Stimulated activated CD4-positive, alpha-beta T cell treated with anti-CD3 and anti-CD28 coated beads, TNF-alpha, amount 100 ng/mL, for 48 hours (primary cell): Measurements from ENCODE around the gene ASPSCR1.
"Not testable (repeated sequence)": the region's sequence is repeated elsewhere in the genome, so short reads cannot be mapped to it uniquely, and the experiment has no call there.

Experiments
- DNase-seq, 3 donors: peaks; one replicate each; pipeline ENCODE4 v3.0.0-alpha.2; 2020; ENCODE audit warnings: low read depth in 3 of 3

Gene ASPSCR1

DNA sequence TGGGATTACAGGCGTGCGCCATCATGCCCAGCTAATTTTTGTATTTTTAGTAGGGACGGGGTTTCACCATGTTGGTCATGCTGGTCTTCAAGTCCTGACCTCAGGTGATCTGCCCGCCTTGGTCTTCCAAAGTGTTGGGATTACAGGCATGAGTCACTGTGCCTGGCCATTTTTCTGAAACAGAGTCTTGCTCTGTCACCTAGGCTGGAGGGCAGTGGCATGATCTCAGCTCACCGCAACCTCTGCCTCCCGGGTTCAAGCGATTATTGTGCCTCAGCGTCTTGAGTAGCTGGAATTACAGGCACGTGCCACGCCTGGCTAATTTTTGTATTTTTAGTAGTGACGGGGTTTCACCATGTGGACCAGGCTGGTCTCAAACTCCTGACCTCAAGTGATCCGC, 4.1 kb downstream of the ASPSCR1 start:
- not testable (repeated sequence) for DNase-seq

DNA sequence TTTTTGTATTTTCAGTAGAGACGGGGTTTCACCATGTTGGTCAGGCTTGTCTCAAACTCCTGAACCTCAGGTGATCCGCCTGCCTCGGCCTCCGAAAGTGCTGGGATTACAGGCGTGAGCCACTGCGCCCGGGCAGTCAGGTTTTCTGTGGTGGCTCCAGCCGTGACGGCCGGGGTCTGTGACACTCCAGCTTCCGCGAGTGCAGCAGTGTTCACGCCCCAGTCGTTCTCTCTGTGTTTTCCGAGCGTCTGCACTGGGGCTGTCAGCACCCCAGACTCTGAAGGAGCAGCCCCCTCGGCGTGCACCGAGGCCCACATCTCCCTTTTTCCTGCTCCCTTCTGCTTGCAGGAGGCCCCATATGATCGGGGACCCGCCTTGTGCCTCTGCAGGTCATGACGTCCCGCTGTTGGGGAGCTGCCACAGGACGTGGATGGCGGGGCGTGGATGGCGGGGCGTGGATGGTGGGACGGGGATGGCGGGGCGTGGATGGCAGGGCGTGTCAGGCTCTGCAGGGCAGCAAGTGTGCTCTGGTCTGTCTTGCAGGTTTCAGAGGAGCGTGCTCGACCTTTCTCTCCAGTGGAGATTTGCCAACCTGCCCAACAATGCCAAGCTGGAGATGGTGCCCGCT, 5.7 kb downstream of the ASPSCR1 start:
- no peak for DNase-seq

DNA sequence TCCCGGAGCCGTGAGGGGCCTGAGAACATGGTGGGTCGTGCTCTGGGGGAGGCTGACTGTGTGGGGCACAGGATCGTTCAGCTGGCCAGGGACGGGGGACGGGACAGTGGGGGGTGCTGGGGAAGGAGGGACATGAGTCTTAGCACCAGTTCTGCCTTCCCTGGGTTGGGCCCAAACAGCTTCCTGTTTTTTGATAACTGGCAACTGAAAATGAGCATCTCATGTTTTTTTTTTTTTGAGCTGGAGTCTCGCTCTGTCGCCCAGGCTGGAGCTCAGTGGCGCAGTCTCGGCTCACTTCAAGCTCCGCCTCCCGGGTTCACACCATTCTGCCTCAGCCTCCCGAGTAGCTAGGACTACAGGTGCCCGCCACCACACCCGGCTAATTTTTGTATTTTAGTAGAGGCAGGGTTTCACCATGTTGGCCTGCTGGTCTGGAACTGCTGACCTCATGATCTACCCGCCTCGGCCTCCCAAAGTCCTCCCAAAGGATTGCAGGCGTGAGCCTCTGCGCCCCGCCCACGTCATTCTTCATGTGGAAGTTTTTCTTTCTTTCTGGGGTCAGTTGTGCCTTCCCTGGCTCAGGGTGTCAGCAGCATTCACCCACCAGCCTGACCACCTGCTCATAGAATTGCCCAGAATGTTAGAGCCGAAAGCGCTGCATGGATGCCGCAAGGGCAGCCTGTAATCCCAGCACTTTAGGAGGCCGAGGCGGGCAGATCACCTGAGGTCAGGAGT, 6.4 kb downstream of the ASPSCR1 start:
- no peak for DNase-seq

DNA sequence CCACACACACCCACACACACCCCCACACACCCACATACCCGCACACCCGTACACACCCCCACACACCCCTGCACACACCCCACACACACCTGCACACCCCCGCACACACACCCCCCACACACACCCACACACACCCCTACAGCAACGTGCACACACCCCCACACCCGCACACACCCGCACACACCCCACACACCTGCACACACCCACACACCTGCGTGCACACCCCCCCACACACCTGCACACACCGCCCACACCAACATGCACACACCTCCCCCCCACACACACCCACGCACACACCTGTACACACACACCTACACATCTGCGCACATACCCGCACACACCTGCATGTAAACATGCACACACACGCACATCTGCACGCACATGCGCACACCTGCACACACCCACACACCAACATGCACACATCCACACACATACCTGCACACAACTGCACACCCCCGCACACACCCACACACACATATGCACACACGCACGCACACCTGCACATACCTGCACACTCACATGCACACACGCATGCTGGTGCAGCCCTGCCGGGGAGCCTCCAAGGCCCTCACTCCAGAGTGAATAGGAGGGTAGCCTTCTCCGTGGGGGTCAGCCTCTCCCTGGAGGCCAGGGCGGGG, 7.5 kb downstream of the ASPSCR1 start:
- no peak for DNase-seq

DNA sequence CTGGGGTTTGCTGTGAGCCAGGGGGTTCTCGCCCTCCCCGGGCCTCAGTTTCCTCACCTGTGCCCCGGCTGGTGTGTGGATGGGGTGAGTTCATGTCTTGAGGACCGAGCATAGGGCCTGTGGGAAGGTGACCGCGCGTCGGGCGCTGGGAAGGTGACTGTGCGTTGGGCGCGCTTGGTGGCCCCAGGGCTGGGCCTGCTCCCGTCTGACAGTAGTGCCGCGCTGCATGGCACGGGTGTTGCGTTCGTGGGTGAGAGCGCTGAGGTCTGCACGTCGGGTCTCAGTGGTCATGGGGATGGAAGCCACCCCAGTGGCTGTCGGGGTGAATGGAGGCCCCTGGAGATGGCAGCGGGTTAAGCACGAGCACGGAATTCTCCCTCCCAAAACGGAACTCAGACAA, 9.2 kb downstream of the ASPSCR1 start:
- no peak for DNase-seq

DNA sequence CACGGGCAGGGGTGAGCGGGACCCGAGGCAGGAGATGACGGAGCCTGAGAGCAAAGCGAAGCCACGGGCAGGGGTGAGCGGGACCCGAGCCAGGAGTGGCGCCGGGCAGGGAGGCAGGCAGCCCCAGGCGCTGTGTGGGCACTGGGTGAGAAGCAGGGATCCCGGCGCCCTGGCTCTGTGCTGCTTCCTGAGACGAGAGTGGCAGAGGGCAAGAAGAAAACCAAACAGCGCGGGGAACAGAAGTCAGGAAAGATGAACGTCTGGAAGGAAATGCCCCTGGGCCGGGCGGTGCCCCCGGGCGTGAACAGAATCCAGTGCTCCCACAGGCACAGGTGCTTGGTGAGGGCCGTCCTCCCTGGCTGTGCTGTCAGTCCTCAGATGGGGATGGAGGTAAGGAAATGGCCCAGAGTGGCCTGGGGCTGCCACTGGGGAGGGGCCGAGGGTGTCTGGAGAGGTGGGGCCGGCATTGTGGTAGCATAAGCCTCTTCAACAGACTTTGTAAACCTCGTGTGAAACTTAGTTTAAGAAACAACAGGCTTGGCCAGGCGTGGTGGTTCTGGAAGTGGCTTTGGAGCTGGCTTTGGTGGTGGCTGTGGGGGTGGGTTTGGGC, 9.8 kb downstream of the ASPSCR1 start:
- no peak for DNase-seq

DNA sequence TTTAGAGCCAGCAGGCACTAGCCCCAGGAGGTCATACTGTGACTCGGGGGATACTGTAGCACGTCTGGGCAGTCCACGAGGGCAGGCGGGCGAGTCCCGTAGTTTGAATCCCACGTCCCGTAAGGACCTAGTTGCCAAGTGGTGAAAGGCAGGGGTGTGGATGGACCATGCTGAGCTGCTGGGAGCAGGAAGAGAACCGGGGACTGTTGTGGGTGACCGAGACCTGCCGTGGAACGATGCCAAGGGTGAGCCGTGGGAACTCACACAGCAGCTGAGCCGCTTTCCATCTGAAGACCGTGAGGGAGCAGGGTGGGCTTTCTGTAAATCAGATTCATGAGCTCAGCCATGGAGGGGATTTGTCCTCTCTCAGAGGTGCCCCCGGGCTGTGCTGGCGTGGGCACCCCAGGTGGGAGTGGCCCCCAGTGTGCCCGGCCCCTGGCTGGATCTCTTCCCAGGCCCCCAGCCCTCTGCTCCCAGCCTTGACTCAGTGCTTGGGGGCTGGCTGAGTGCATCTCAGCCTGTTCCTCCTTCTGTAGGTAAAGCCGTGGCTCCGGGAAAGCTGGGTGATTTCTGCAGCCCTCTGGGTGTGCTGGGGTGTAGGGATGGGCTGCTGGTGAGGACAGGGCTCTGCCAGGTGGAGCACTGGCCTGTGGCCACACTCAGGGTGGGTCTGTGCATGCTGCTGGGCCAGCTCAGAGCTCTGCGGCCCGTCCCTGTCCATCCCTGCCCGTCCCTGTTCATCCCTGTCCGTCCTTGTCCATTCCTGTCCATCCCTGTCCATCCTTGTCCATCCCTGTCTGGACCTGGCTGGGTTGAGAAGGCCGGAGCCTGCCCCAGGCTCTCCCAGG, 13.6 kb downstream of the ASPSCR1 start:
- DNase-seq: no peak

DNA sequence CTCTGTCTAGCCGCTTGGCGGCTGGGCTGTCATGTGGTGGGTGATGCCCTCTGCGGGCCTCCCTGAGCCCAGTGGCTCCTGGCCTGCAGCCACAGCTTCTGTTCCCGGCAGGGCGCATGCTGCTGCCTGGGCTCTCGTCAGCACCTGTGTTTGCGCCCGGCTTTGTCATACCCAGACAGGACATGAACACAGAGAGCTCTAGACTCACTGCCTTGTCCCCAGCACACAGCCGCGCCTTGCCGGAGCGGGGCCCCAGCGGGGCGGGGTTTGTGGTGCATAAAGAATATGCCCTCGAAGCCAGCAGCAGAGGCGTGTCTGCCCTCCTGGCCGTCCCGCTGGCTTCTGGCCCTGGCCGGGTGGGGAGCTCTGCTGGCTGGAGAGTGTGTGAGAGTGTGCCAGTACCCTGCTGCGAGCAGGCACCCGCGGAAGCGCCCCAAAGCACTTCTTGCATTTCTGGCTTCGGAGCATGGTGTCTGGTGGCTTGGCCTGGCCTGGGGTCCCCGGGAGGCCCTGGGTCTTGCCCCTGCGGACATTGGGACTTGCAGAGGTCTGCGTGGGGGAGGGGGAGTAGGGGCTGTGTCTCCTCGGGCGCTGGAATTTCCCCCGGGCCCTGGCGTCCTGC, 14.4 kb downstream of the ASPSCR1 start:
- no peak for DNase-seq

DNA sequence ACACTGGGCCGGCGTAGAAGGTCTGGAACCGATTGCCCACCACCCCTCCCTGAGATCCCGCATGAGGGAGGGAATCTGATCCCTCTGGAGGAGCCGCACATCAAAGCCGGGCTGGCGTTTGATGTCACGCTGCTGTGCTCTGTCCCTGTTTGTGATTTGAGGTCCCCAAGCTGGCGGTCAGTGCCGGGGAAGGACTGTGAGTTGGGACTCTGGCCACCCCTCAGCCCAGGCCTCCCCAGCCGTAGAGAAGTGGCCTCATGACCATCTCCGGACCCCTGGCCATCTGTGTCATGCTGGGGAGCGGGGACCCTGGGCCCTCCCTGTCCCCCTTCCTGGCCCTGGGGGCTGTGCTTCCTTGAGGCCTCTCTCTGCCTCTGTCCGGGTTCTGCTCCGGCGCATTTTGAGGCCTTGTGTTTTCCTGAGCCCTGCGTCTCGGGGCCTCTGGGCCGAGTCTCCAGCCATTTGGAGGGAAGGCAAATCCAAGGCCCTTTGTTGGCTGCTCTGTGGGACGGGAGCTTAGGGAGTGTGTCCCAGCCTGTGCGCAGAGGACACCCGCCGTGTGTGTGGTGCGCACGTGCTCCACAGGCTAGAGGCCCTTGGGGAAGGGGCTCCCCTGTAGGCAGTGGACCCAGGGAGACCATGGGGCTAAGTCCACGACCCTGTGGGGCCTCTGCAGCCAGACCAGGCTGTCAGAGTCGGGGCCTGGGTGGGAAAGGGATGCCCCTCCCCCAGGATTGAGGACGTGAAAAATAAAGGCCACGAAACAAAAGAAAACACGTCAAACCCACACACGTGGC, 15.1 kb downstream of the ASPSCR1 start:
- no peak for DNase-seq

DNA sequence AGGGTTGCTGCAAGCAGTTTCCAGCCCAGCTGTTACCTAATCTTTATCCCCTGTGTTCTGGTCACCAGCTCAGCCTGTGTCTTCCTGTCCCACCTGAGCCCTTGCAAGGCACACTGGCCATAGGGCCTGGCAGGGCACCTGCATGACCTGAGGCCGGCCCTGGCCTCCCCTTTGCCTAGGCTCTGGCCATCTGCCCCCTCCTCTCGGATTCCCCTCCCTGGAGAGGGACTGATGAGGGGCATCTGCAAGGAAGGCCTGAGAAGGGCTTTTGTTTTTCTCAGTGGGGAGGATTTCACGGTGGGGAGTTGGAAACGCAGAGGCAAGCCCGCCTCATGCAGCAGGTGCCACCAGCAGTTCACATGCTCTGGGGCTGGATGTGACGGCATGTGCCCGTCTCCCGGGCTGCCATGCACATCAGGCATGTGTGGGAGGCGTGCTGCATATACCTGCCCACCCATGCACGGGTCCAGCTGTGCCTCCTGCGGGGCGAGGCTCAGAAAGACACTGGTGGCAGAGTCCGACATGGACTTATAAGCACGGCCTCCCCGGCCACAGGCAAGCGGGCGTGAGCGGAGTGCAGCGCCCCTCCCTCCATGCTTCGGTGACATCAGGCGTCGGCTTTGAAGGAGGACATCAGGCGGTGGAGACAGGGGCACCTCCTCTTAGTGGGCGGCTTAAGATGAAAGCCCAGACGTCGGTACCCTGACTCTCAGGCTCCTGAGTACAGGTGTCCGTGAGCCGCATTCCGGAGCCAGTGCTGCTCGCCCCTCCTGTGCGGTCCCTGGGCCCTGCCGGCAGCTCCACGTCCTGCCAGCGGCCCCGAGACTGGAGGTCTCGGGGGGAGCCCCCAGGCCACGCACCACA, 16.5 kb downstream of the ASPSCR1 start:
- DNase-seq: no peak

DNA sequence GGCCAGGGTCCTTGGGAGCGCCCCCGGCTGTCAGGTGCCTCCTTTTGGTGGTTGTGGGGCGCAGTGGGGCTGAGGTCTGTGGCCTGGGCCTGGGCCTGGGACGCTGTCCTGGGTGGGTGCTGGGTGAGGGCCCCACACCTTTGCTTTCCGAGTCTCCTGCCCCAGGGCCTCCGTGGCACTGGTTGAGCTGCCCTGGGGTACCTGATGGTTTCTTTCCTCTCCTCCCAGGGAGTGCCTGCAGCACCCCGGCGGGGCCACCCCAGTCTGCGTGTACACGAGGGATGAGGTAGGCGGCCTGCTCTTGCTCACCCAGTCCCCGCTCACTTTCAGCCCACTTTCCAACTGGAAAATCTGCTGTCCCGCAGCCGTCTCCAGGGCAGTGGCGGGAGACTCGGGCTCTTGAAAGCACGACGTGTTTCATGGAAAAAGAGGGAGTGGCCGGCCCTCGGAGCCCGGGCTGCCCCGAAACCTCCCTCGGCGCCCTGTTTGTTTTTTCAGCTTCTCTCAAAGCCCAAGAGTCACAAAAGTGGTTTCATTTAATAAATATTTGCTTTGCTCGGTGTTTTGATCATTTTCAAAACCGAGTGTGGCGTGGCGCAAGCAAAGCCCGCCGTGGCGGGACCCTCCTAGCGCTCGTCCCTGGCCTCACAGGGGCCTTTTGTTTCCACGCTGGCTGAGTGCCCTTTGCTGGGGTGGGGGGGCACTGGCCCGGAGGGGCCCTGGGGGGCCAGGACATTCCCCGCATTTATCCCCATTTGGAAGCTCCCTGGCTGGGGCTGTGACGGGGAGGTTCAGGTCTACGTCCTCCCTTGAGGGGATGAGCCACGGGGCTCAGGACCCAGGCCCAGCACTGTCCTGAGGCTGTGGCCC, 17.4 kb downstream of the ASPSCR1 start:
- DNase-seq: no peak

DNA sequence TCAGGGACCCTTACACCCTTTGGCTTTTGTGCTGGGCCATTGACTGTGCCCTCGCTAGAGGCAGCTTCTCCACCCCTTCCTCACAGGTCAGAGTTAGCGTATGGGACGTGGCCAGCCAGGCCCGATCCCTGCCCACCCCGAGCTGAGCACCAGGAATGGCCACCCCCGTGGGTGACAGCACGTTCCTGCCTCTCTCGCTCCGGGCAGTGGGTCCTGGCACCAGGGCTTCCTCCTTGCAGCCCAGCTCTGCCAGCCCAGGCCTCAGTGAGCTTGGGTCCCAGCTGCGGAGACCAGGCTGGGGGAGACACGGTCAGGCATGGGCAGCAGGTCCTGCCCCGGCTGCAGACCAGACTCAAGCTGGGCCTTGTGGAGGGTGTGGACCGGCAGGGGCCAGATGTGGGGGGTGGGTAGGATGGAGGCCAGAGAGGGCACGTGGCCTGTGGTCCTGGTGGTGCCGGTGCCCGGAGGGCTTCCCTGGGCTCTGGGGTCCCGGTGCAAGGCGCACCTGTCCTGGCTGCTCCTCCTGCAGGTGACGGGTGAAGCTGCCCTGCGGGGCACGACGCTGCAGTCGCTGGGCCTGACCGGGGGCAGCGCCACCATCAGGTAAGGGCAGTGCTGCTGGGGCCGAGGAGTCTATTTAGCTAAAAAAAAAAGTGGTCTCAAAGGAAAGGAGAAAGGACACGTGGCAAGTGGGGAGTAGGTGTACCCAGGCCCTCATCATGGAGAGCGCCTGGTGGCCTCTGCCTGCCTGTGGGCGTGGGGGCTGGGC, 18.2 kb downstream of the ASPSCR1 start:
- no peak for DNase-seq

DNA sequence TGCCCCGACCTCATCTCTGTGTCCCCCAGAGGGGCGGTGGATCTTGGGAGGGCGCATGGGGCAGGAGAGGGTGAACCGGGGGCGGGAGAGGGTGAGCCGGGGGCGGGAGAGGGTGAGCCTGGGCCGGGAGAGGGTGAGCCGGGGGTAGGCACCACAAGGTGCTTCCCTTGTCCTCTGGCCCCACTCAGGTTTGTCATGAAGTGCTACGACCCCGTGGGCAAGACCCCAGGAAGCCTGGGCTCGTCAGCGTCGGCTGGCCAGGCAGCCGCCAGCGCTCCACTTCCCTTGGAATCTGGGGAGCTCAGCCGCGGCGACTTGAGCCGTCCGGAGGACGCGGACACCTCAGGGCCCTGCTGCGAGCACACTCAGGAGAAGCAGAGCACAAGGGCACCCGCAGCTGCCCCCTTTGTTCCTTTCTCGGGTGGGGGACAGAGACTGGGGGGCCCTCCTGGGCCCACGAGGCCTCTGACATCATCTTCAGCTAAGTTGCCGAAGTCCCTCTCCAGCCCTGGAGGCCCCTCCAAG, 18.9 kb downstream of the ASPSCR1 start:
- DNase-seq: no peak

DNA sequence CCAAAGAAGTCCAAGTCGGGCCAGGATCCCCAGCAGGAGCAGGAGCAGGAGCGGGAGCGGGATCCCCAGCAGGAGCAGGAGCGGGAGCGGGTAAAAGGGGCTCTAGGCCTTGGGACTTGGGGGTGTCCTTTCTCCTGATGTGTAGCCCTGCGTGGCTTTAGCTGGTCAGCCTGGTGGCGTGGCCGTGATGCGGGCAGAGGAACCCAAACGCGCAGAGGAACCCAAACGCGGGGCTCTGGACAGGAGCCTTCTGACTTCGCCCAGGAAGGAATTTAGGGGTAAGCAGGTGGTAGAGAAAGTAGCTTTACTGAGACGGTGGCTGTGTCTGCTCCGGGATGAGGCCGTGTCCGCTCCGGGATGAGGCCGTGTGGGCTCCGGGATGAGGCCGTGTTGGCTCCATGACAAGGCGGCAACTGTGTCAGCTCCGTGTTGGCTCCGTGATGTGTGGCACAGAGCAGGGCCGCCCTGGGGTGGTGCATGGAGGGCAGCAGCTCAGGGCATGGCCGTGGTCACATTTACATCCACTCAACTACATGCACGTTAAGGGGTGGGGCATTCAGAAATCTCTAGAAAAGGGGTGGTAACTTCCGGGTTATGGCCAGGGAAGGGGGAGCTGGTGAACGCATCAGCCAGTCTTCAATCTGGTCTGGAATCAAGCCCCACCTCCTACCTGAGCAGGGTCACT, 19.5 kb downstream of the ASPSCR1 start:
- DNase-seq: no peak

DNA sequence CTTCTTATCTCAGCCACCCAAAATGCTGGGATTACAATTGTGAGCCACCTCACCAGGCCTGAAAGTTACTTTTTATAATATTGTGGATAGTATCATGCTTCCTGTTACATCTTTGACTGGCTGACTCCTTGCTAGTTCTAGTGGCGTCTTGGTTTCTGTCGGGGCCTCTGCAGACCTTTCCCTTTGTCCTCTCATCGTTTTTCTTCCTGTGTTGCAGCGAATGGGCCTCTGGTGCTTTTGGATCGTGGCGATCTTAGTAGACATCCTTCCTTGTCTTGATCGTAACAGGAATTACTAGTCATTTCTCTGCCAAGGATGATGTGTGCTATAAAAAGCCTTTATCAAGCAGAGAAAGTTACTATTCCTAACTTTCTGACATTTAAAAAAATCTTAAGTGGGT, 20.8 kb downstream of the ASPSCR1 start:
- DNase-seq: no peak

DNA sequence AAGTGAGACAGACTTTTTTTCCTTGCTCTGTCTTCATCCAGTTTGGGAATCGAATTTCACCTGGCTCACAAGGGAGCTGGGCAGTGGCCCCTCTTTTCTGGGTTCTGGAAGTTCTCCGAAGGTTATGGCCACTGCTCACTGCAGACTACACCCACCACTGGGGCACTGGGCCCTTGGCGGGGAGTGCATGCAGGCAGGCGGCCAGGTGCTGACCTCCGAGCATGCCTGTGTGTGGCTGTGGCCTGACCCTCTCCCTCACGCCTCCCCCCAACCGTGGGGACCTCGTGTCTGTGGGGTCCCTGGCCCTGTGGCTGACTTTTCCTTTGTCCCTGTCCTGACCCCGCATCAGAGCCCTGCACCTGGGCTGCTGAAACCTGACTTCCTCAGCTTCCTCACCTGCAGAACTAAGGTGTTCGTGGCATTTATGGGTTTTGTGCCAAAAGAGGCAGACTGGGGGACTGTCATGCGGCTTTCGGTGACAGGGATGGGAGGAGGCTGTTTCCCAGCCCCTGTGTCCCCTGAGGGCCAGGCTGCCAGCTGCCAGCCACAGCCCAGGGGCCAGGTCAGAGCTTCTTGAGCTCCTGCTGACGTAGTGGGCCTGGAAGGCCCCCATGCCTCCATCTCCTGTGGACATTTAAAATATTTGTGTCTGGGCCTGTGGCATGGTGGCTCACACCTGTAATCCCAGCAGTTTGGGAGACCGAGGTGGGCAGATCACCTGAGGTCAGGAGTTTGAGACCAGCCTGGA, 21.4 kb downstream of the ASPSCR1 start:
- DNase-seq: no peak
